NCI-H187 (cell line): Measurements from ENCODE around the gene HPSE2.

Experiments used
- DNase-seq, 2 experiments: peaks; one replicate each; lab custom pipeline; 2025; lab: John Stamatoyannopoulos, UW

Gene HPSE2

GRCh38 chr10:98617906-98618520 is 617.6 kb downstream of the HPSE2 start:
- DNase-seq = no peak

GRCh38 chr10:98613446-98613845 is 622.2 kb downstream of the HPSE2 start:
- no peak for DNase-seq

DNA sequence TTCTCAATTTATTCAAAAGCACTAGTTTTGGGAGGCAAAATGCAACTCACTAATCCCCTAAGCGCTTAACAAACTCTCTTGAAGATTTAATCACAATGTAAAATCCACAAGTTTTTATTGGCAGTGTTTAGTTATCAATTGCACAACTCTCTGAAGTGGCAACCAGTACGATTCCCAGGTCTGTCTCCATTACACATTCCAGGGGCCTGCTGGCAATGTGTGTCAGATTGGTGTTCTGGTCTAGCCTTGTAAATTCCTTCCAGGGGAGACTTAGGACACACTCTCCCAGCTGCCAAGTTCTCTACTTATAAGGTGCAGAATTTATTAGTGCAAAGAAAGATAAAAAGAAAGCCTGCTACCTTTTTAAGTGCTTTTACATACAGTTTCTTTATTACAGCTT is 624.2 kb downstream of the HPSE2 start:
- no peak for DNase-seq

- DNase-seq = no peak
Measured at GRCh38 chr10:98610836-98611235, 624.8 kb downstream of the HPSE2 start.

GRCh38 chr10:98610301-98610700 is 625.4 kb downstream of the HPSE2 start:
- no peak for DNase-seq

DNA sequence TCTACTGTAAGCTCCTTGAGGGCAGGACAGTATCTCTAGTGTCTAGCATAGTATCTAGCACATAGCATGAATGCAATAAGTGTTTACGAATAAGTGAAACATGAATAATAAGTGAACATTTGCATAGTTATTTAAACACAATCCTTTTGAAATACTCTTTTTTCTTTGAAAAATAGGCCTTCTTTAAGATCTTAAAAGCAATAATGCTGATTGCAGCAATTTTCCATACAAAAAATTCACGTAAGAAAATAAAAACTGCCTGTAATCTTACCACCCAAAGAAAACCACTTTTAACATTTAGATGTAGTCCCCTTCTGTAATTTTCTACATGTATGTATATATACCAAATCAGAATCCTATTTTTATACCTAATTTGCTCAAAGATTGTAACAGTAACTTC is 626.4 kb downstream of the HPSE2 start:
- no peak for DNase-seq

DNA sequence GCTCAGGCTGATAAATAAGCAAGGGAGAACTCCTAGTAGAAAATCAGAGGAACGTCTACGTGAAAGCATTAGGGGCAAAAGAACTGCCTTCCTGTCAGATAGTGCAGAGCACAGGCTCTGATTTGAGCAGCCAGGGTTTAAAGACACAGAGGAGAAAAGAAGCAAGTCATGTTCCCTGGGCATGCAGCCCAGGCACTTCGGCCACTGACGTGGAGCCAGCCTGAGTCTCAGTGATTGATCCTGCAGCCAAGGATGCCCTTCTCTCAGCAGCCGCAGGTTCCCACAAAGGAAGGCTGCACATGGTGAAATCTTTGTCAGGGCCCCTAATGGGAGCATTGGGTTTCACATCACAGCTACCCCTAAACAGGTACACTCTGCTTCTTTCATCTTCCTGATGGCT is 627.2 kb downstream of the HPSE2 start:
- no peak for DNase-seq

DNA sequence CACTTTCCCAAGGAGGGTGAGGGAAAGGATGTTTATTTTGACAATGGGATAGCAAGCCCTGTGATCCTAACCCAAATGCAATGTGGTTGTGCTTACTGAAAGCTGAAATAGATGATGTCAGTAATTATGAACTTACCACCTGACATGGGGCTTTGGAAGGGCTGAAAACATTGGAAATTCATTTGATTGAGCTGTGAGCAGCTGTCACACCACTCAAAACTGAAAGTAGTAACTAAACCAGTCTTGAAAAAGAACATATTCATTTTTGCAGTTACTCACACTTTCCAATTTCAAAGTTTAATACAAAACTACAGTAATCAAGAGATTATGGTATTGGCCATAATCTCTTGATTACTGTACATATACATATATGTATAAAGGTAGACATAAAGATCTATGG is 633.4 kb downstream of the HPSE2 start:
- DNase-seq = no peak

DNA sequence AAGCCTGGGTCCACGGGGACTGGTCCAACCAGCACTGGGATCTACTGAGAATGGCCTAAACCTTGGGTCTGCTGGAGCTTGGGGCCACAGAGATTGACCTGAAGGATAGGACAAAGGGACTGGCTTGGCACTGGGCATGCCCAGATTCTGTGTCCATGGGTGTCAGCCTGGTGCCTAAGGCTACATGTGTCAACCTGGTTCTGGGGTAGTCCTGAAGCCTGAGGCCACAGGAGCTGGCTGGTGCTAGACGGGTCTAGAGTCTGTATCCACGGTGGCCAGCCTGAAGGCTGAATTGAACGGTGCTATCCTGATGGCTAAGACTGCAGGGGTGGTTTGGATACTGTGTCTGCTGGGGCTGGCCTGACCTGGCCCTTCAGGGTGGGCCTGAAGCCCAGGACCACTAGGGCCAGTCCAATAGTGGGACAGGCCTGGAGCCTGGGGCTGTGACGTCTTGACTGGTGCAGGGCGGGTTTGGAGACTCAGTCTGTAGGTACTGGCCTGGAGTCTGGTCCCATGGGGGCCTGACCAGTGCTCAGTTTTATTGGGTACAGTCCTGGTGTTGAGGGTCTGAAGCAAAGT is 636.5 kb downstream of the HPSE2 start:
- DNase-seq = no peak

DNA sequence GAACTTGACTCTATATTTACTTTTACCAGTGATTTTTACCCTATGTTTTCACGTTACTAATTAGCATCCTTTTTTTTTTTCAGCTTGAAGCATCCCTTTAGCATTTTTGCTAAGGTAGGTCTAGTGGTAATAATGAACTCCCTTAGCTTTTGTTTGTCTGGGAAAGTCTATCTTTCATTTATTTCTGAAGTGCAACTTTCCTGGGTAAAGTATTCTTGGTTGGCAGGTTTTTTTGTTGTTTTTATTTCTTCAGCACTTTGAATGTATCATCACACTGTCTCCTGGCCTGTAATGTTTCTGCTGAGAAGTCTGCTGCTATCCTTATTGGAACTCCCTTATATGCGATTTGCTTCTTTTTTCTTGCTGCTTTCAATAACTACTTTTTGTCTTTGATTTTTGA is 639.2 kb downstream of the HPSE2 start:
- no peak for DNase-seq

DNA sequence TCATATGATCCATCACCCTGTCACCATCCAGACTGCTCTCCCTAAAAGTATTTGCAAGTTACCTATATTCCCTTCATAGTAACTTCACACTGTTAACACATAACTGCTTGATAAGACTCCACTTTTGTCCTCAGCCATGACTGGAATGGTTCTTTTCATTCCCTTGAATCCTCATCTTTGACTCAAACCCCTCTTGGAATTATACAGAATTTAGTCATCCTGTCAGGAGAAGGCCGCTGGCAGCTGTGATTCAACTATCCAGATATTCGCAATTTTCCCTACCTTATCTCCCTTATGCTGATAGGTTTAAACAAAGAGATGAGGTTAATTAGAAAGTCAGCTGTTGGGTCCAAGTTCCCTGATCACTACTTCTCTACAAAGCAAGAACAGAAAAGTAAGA is 646.0 kb downstream of the HPSE2 start:
- no peak for DNase-seq

DNA sequence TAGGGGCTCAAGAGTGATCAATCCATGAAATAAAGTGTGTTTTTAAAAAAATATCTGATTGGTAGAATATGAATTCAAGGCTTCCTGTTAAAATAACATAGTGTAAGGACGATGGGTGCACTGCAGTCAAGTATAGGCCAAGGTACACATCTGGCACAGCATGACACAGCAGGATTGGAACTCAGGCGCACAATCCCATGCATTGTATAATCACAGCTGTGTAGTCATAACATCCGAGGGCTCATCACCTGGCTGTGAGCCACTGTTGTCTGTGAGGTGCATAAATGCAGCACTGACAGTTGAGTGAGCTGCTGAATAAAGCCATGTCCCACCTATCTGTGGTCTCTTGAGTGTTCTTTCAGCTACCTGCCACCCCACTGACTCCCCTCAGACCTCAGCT is 646.6 kb downstream of the HPSE2 start:
- DNase-seq = no peak

GRCh38 chr10:98587156-98587837 is 648.4 kb downstream of the HPSE2 start:
- no peak for DNase-seq

DNA sequence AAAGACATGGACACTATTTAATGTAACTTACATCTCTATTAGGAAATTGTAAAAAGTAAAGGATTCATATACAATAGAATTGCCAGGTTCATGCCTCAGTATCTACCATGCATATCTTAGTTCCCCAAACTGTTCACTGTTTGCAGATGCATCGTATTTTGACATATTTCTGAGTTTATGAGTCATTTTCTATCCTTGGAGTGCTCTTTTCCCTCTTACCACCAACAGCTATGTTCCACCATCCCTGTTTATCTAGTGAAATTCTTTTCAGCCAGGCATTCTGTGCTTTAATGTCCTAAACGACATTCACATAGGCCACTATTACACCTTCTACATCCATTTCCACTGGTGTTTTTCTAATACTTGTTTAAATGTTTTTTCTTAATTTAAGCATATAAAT is 649.6 kb downstream of the HPSE2 start:
- no peak for DNase-seq

DNA sequence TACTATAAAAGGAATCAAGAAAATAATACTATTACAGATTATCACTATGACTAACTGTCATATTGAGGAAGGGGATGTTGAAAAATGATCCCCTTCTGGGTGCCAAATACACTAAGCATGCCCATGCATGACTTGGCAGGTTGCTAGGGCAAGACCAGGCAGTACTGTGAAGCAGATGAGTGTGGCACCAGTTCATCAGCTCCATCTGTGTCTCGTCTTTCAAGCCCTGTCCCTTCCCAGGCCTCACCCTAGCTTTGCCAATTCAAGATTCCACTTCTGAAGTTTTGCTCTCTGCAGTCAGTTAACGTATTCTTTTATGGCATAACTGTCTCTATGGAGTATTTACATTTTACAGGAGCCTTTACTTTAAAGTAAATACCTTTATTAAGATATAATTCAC is 653.3 kb downstream of the HPSE2 start:
- no peak for DNase-seq

DNA sequence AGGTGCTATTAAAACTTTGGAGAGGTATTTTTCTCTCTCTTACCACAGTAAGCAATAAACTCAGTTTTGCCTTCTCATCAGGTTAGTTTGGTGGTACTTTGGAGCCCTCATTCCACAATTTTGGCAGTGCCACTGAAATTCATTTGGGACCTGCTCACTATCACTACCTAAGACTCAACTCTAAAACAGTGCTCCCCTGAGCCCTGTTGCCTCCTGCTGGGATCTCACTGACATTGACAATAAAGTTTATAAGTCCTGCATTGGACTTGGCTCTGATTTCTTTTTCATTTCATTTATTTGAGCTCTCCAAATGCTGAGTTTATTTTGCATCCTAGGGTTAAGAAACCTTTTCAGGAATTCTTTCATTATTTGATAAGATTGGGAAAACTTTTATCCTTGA is 658.1 kb downstream of the HPSE2 start:
- no peak for DNase-seq

DNA sequence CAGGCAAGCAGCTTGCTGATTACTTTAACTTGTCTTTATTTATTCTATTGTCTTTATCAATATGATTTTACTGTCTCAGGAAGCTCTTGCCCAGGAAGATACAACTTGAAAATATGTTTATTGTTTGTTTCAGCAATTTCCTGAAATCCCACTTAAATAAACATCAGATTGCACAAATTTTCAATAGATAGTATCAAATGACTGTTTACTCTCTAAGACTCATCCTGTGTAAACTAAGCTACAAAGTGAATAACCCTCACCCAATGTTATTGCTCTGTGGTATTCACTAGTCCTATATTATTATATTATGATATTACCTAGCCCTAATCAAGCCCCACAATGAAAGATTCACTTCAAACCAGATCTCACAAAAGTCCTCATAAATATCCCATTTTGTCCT is 658.5 kb downstream of the HPSE2 start:
- no peak for DNase-seq

- no peak for DNase-seq
Measured at GRCh38 chr10:98576096-98576495, 659.6 kb downstream of the HPSE2 start.

GRCh38 chr10:98572594-98572993 is 663.1 kb downstream of the HPSE2 start:
- no peak for DNase-seq

DNA sequence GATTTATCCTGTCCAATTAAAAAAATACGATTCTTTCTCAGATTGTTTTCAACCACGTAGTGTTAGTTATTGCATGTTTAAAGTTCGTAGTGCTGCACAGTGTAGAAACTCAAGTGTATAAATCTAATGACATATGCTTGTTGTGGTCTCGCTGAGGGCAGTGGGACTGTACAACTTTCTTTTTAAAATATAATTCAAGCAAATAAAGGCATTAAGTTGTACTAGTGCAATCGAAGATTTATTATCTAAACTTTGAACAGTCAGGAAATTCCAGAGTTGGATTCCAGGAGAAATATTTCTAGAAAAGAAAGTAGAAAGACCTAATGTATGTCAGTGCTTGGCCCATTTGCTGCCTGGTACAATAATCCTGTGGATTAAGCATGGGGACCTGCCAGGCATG is 664.8 kb downstream of the HPSE2 start:
- no peak for DNase-seq

- no peak for DNase-seq
Measured at GRCh38 chr10:98569853-98570252, 665.8 kb downstream of the HPSE2 start.

DNA sequence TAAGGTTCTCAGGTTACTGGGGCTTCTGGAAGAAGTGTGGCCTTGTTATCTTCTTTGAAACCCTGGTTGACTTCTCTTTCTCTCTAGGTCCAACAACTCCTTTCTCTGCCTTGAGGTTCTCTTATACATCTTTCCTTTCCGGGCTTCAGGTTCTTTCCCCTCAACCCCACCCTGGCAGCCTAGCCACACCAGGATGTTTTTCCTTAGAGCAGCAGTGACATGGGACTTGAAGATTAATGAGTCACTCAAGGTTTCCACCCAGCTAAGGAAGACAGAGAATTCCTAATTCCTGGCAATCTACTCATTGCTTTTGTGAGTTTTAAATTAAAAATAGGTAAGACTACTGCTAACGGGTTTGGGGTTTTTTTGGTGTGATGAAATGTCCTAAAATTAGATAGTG is 667.1 kb downstream of the HPSE2 start:
- no peak for DNase-seq

- DNase-seq = no peak
Measured at GRCh38 chr10:98567391-98568133, 668.1 kb downstream of the HPSE2 start.
